Caco-2 (cell line): ENCODE results near the gene SLC12A8. TPM values are rescaled to one million over a fixed set of nuclear protein-coding genes. Genes with fewer than 3 reads are reported as not detected.
A peak's percentile ranks its signal among the peaks of the same experiment; 100 is the strongest.

ENCODE experiments used
- BruUV-seq: library from RNA; stranded (reverse); fragments of 400-500 nt; replicated peaks from 2 replicates; lab custom pipeline; 2021; lab: Mats Ljungman, UMichigan
- CTCF ChIA-PET: fragments of 300-600 bp; sonication (Branson Sonifier 250); formaldehyde crosslinking; loops from one replicate; lab custom pipeline; 2022; ENCODE audit warnings: antibody characterized with exemption; lab: Charles Lee
- POLR2A ChIA-PET: fragments of 300-600 bp; sonication (Branson Sonifier 250); formaldehyde crosslinking; loops from one replicate; lab custom pipeline; 2022; ENCODE audit warnings: antibody characterized with exemption; lab: Charles Lee
- DNase-seq, 2 experiments: peaks; one replicate each; pipeline versions ENCODE4 v3.0.0 to v3.0.0-alpha.2; 2020 to 2022
- H3K27me3 ChIP-seq: replicated peaks from 2 replicates; pipeline ENCODE4 v1.6.0; 2011; ENCODE audit warnings: low read length; ENCODE audit not compliant: control insufficient read depth, insufficient read depth
- H3K36me3 ChIP-seq: 2 replicates; pipeline ENCODE4 v1.5.1; 2011; ENCODE audit warnings: low read length; ENCODE audit not compliant: control insufficient read depth, insufficient read depth
- H3K4me1 ChIP-seq: fragments of 250-450 bp; sonication (Bioruptor Pico); 2 replicates; pipeline ENCODE4 v1.5.1; 2020; ENCODE audit warnings: mild to moderate bottlenecking
- H3K4me3 ChIP-seq: 2 replicates; pipeline ENCODE4 v1.5.1; 2011; ENCODE audit warnings: low read depth, mild to moderate bottlenecking, control low read depth, low read length
- H3K9me3 ChIP-seq: fragments of 250-450 bp; sonication (Bioruptor Pico); 2 replicates; pipeline ENCODE4 v1.5.1; 2020; ENCODE audit warnings: mild to moderate bottlenecking, moderate library complexity
- H3K27ac Mint-ChIP-seq: one replicate; pipeline ENCODE4 v1.8.0; 2022; ENCODE audit warnings: mixed read lengths; ENCODE audit not compliant: unreplicated experiment
- H3K27me3 Mint-ChIP-seq: one replicate; pipeline ENCODE4 v1.8.0; 2022; ENCODE audit warnings: mixed read lengths; ENCODE audit not compliant: insufficient read depth, unreplicated experiment
- H3K36me3 Mint-ChIP-seq: one replicate; pipeline ENCODE4 v1.8.0; 2022; ENCODE audit warnings: mild to moderate bottlenecking, mixed read lengths; ENCODE audit not compliant: insufficient read depth, unreplicated experiment
- H3K4me1 Mint-ChIP-seq: one replicate; pipeline ENCODE4 v1.8.0; 2022; ENCODE audit warnings: low read depth, mixed read lengths; ENCODE audit not compliant: unreplicated experiment
- H3K4me3 Mint-ChIP-seq: one replicate; pipeline ENCODE4 v1.8.0; 2022; ENCODE audit warnings: mild to moderate bottlenecking, moderate library complexity, mixed read lengths; ENCODE audit not compliant: unreplicated experiment
- H3K9me3 Mint-ChIP-seq: one replicate; pipeline ENCODE4 v1.8.0; 2022; ENCODE audit warnings: mixed read lengths; ENCODE audit not compliant: unreplicated experiment
- CTCF ChIP-seq, 2 experiments: fragments of 200-600 bp in 1 of 2; IDR thresholded peaks; 1 replicate in 1 of 2; 2 replicates in 1 of 2; pipeline versions ENCODE4 v1.5.1 to v1.8.0; 2011 to 2022; ENCODE audit warnings: antibody characterized with exemption in 1 of 2, control low read depth in 1 of 2, inconsistent platforms in 1 of 2, low read depth in 1 of 2, low read length in 1 of 2, mild to moderate bottlenecking in 1 of 2, moderate library complexity in 1 of 2; ENCODE audit not compliant: insufficient read depth in 1 of 2, severe bottlenecking in 1 of 2, unreplicated experiment in 1 of 2
- intact Hi-C: fragments of 100-400 bp; cut with micrococcal nuclease; formaldehyde crosslinking; loops from one replicate; pipeline ENCODE4 v1.10.0; 2022; ENCODE audit not compliant: unreplicated experiment
- total RNA-seq: library from RNA; stranded (reverse); gene quantifications from 2 replicates; pipeline ENCODE4 v1.2.3, GENCODE V29; 2022

The SLC12A8 gene
- total RNA-seq, 1 experiment from 2014 or later: 23.3 TPM

- no peak for DNase-seq
- H3K36me3 ChIP-seq: no peaks in the 10 kb centered on the region; the same call in 1 of the 2 replicates
- intact Hi-C loops: no loop called here
- H3K9me3 Mint-ChIP-seq: no peaks in the 10 kb centered on the region
- H3K36me3 Mint-ChIP-seq: peaks cover 7% of the 10 kb centered on the region
- H3K4me3 Mint-ChIP-seq: no peak overlapping the region
- H3K4me1 Mint-ChIP-seq: peaks cover 6% of the 10 kb centered on the region
- H3K27me3 ChIP-seq: no peaks in the 10 kb centered on the region
- CTCF ChIA-PET: no interaction called here
- H3K27ac Mint-ChIP-seq: no peak overlapping the region
- peaks cover 3% of the 10 kb centered on the region for H3K4me1 ChIP-seq
- POLR2A ChIA-PET: no interaction called here
- no peak for TF ChIP-seq CTCF (IDR thresholded peaks at IDR 0.05; ENCODE audit: insufficient read depth in 1 of 2, low read depth in 1 of 2, low read length in 1 of 2, severe bottlenecking in 1 of 2, unreplicated experiment in 1 of 2)
- no peaks in the 10 kb centered on the region for H3K9me3 ChIP-seq
- H3K27me3 Mint-ChIP-seq: no peaks in the 10 kb centered on the region
- BruUV-seq: no TSS peak
- H3K4me3 ChIP-seq: no peak overlapping the region
Observed at GRCh38 chr3:125134952-125135351, 77.6 kb downstream of the SLC12A8 start.

- H3K27ac Mint-ChIP-seq: no peak overlapping the region
- no peaks in the 10 kb centered on the region for H3K9me3 ChIP-seq
- ChIA-PET POLR2A (no interaction called here), CTCF (no interaction called here)
- H3K36me3 Mint-ChIP-seq: peaks cover 16% of the 10 kb centered on the region
- no peaks in the 10 kb centered on the region for H3K27me3 ChIP-seq
- no peaks in the 10 kb centered on the region for H3K27me3 Mint-ChIP-seq
- H3K4me3 Mint-ChIP-seq: no peak overlapping the region
- no peak overlapping the region for H3K4me3 ChIP-seq
- H3K36me3 ChIP-seq: no peaks in the 10 kb centered on the region; the same call in 1 of the 2 replicates
- H3K4me1 ChIP-seq: peaks cover 18% of the 10 kb centered on the region
- no peak for TF ChIP-seq CTCF (IDR thresholded peaks at IDR 0.05; ENCODE audit: insufficient read depth in 1 of 2, low read depth in 1 of 2, low read length in 1 of 2, severe bottlenecking in 1 of 2, unreplicated experiment in 1 of 2)
- no peak for DNase-seq
- peaks cover 13% of the 10 kb centered on the region for H3K4me1 Mint-ChIP-seq
- no peaks in the 10 kb centered on the region for H3K9me3 Mint-ChIP-seq
- BruUV-seq: no TSS peak
- intact Hi-C loops: no loop called here
Observed at GRCh38 chr3:125132815-125133214, 79.7 kb downstream of the SLC12A8 start.

- Mint-ChIP-seq H3K9me3 (no peaks in the 10 kb centered on the region), H3K36me3 (peaks cover 21% of the 10 kb centered on the region), H3K27ac (peak overlapping the region; percentile 60), H3K4me3 (no peak overlapping the region), H3K4me1 (peaks cover 14% of the 10 kb centered on the region), H3K27me3 (no peaks in the 10 kb centered on the region)
- Histone ChIP-seq H3K36me3 (no peaks in the 10 kb centered on the region), H3K4me1 (peaks cover 18% of the 10 kb centered on the region), H3K4me3 (no peak overlapping the region), H3K27me3 (no peaks in the 10 kb centered on the region), H3K9me3 (no peaks in the 10 kb centered on the region)
- no peak for TF ChIP-seq CTCF (IDR thresholded peaks at IDR 0.05; ENCODE audit: insufficient read depth in 1 of 2, low read depth in 1 of 2, low read length in 1 of 2, severe bottlenecking in 1 of 2, unreplicated experiment in 1 of 2)
- BruUV-seq: no TSS peak
- POLR2A ChIA-PET: no interaction called here
- CTCF ChIA-PET: interaction anchor here (0.6 to 1.5 kb wide), 2 partner anchors 21 to 1853 kb away, joined by 3 to 7 read pairs; partner anchors contain the start of gene PLXNA1
- intact Hi-C loops: loop anchor here (5.0 kb wide), 1 partner anchor 67 kb away; no protein-coding TSS in a partner anchor
- peak; percentile 68 to 69 for DNase-seq
Observed at GRCh38 chr3:125129512-125129997, 83.0 kb downstream of the SLC12A8 start.
